Stimulated activated CD4-positive, alpha-beta T cell treated with anti-CD3 and anti-CD28 coated beads, TNF-alpha, amount 100 ng/mL, for 24 hours (primary cell): Measurements from ENCODE around the gene GLIPR2.
"Not testable (repeated sequence)": the region's sequence is repeated elsewhere in the genome, so short reads cannot be mapped to it uniquely, and the experiment has no call there.

ENCODE experiments used
- DNase-seq, 3 experiments: peaks; one replicate each; pipeline ENCODE4 v3.0.0-alpha.2; 2020; ENCODE audit warnings: low read depth in 3 of 3

GLIPR2 gene

GRCh38 chr9:36136272-36136893 is at the start of gene GLIPR2:
Gene GLIPR2, plus strand, starts transcription at chr9:36136733. Its CDS starts 46 bp downstream, at chr9:36136779.
- peak; percentile 49 to 78 (median 50) for DNase-seq

GRCh38 chr9:36087054-36087453 is 49.5 kb upstream of the GLIPR2 start:
- not testable (repeated sequence) for DNase-seq

GRCh38 chr9:36088020-36088419 is 48.5 kb upstream of the GLIPR2 start:
- DNase-seq = no peak

- no peak for DNase-seq
Observed at GRCh38 chr9:36091026-36091953, 45.2 kb upstream of the GLIPR2 start.

GRCh38 chr9:36092014-36092413 is 44.5 kb upstream of the GLIPR2 start:
- no peak for DNase-seq

- DNase-seq = peak; percentile 6 to 27 (median 7)
Observed at GRCh38 chr9:36092509-36093215, 43.9 kb upstream of the GLIPR2 start.

GRCh38 chr9:36093384-36093783 is 43.1 kb upstream of the GLIPR2 start:
- DNase-seq = no peak

GRCh38 chr9:36099718-36100117 is 36.8 kb upstream of the GLIPR2 start:
- DNase-seq = no peak

- DNase-seq = no peak
Observed at GRCh38 chr9:36100532-36100931, 36.0 kb upstream of the GLIPR2 start.

- no peak for DNase-seq
Observed at GRCh38 chr9:36101916-36102741, 34.4 kb upstream of the GLIPR2 start.

- DNase-seq = peak; percentile 75 to 89 (median 81)
Observed at GRCh38 chr9:36102742-36103495, 33.6 kb upstream of the GLIPR2 start.

- DNase-seq = no peak
Observed at GRCh38 chr9:36109071-36109470, 27.5 kb upstream of the GLIPR2 start.

GRCh38 chr9:36110434-36110833 is 26.1 kb upstream of the GLIPR2 start:
- no peak for DNase-seq

GRCh38 chr9:36112516-36112915 is 24.0 kb upstream of the GLIPR2 start:
- DNase-seq = no peak

GRCh38 chr9:36113999-36114398 is 22.5 kb upstream of the GLIPR2 start:
- no peak for DNase-seq

- no peak for DNase-seq
Observed at GRCh38 chr9:36116593-36116992, 19.9 kb upstream of the GLIPR2 start.

- no peak for DNase-seq
Observed at GRCh38 chr9:36118201-36118600, 18.3 kb upstream of the GLIPR2 start.

- no peak for DNase-seq
Observed at GRCh38 chr9:36118706-36119105, 17.8 kb upstream of the GLIPR2 start.

GRCh38 chr9:36119476-36119875 is 17.1 kb upstream of the GLIPR2 start:
- no peak for DNase-seq

- DNase-seq = no peak
Observed at GRCh38 chr9:36120705-36121104, 15.8 kb upstream of the GLIPR2 start.

- DNase-seq = no peak
Observed at GRCh38 chr9:36121971-36122370, 14.6 kb upstream of the GLIPR2 start.
